Osteoblast (primary cell): ENCODE results near the gene ZFP2. TPM values are rescaled to one million over a fixed set of nuclear protein-coding genes. Genes with fewer than 3 reads are reported as not detected.

Experiments
- DNase-seq: peaks from one replicate; pipeline ENCODE4 v3.0.0; 2011; ENCODE audit warnings: low spot score, mixed read lengths; ENCODE audit not compliant: insufficient read length; ENCODE audit errors: missing footprints
- H2AFZ ChIP-seq: 2 replicates; pipeline ENCODE4 v1.6.0; 2011; ENCODE audit warnings: mild to moderate bottlenecking, low read length
- H3K27ac ChIP-seq: 2 replicates; pipeline ENCODE4 v1.5.1; 2011; ENCODE audit warnings: mild to moderate bottlenecking, low read depth, low read length, moderate library complexity
- H3K27me3 ChIP-seq: 2 replicates; pipeline ENCODE4 v1.6.0; 2012; ENCODE audit warnings: mild to moderate bottlenecking, control low read depth, inconsistent platforms, low read length, moderate library complexity; ENCODE audit not compliant: insufficient read depth
- H3K36me3 ChIP-seq: 2 replicates; pipeline ENCODE4 v1.5.1; 2011; ENCODE audit warnings: mild to moderate bottlenecking, low read length, control low read depth, moderate library complexity; ENCODE audit not compliant: insufficient read depth
- H3K4me1 ChIP-seq: 2 replicates; pipeline ENCODE4 v1.5.1; 2011; ENCODE audit warnings: mild to moderate bottlenecking, low read length, control low read depth, moderate library complexity; ENCODE audit not compliant: insufficient read depth
- H3K4me2 ChIP-seq: 2 replicates; pipeline ENCODE4 v1.6.0; 2011; ENCODE audit warnings: mild to moderate bottlenecking, low read length; ENCODE audit not compliant: insufficient read depth
- H3K4me3 ChIP-seq: fragments of 200-600 bp; sonication (generic); 3 replicates; pipeline ENCODE4 v1.5.1; 2012; ENCODE audit warnings: mild to moderate bottlenecking, low read length, inconsistent platforms; ENCODE audit not compliant: insufficient read depth
- H3K79me2 ChIP-seq: 2 replicates; pipeline ENCODE4 v1.6.0; 2012; ENCODE audit warnings: mild to moderate bottlenecking, low read length, control low read depth, inconsistent platforms; ENCODE audit not compliant: insufficient read depth
- H3K9me3 ChIP-seq: 2 replicates; pipeline ENCODE4 v1.5.1; 2011; ENCODE audit warnings: low read depth, low read length, control low read depth
- H4K20me1 ChIP-seq: 2 replicates; pipeline ENCODE4 v1.6.0; 2012; ENCODE audit warnings: mild to moderate bottlenecking, low read length, control low read depth; ENCODE audit not compliant: insufficient read depth
- CTCF ChIP-seq: IDR thresholded peaks from 2 replicates; pipeline ENCODE4 v1.5.1; 2011; ENCODE audit warnings: mild to moderate bottlenecking, low read depth, low read length, moderate library complexity; ENCODE audit errors: extremely low read depth
- total RNA-seq: library from RNA; depleted of rRNA; stranded (reverse); fragments of >200 nt; gene quantifications from 2 replicates; pipeline ENCODE4 v1.2.3, GENCODE V29; 2012

Gene ZFP2
- 1.2 and 1.4 TPM in 2 replicates for total RNA-seq

- TF ChIP-seq CTCF = no peak
Observed at GRCh38 chr5:178895615-178896571, at the start of gene ZFP2. Gene ZFP2 (plus strand): TSS chr5:178895913. CDS start chr5:178931314, 35,401 bp downstream.

GRCh38 chr5:178849316-178849715, 46.4 kb upstream of the ZFP2 start:
- H3K4me1 ChIP-seq = no peaks in the 10 kb centered on the region
- no peak overlapping the region for H3K4me3 ChIP-seq
- no peak overlapping the region for H3K4me2 ChIP-seq
- H3K36me3 ChIP-seq = no peaks in the 10 kb centered on the region
- no peaks in the 10 kb centered on the region for H3K9me3 ChIP-seq
- H3K27ac ChIP-seq = no peak overlapping the region
- no peak for DNase-seq
- no peaks in the 10 kb centered on the region for H3K27me3 ChIP-seq
- H4K20me1 ChIP-seq = no peaks in the 10 kb centered on the region
- TF ChIP-seq CTCF = no peak
- H3K79me2 ChIP-seq = no peaks in the 10 kb centered on the region
- no peak overlapping the region for H2AFZ ChIP-seq

More at GRCh38 chr5:178895615-178896571, at the start of gene ZFP2:
- DNase-seq = peak; percentile 93
- no peaks in the 10 kb centered on the region for H3K4me1 ChIP-seq
- no peaks in the 10 kb centered on the region for H3K27me3 ChIP-seq
- no peaks in the 10 kb centered on the region for H3K36me3 ChIP-seq
- H2AFZ ChIP-seq = peak within 1 kb of the TSS; percentile 79
- H3K9me3 ChIP-seq = no peaks in the 10 kb centered on the region
- H3K79me2 ChIP-seq = no peaks in the 10 kb centered on the region
- H3K27ac ChIP-seq = no peak within 1 kb of the TSS
- H3K4me3 ChIP-seq = peak within 1 kb of the TSS; percentile 75
- H4K20me1 ChIP-seq = no peaks in the 10 kb centered on the region
- peak within 1 kb of the TSS; percentile 83 for H3K4me2 ChIP-seq

GRCh38 chr5:178851951-178852350, 43.8 kb upstream of the ZFP2 start:
- no peak overlapping the region for H3K4me3 ChIP-seq
- no peak overlapping the region for H3K4me2 ChIP-seq
- no peak for DNase-seq
- H3K27me3 ChIP-seq = no peaks in the 10 kb centered on the region
- no peaks in the 10 kb centered on the region for H3K9me3 ChIP-seq
- no peak for TF ChIP-seq CTCF
- no peak overlapping the region for H2AFZ ChIP-seq
- H3K79me2 ChIP-seq = no peaks in the 10 kb centered on the region
- no peaks in the 10 kb centered on the region for H3K4me1 ChIP-seq
- no peaks in the 10 kb centered on the region for H4K20me1 ChIP-seq
- no peaks in the 10 kb centered on the region for H3K36me3 ChIP-seq
- H3K27ac ChIP-seq = no peak overlapping the region

GRCh38 chr5:178854284-178854683, 41.4 kb upstream of the ZFP2 start:
- Histone ChIP-seq H3K9me3 (no peaks in the 10 kb centered on the region), H3K79me2 (no peaks in the 10 kb centered on the region), H4K20me1 (no peaks in the 10 kb centered on the region), H2AFZ (no peak overlapping the region), H3K4me1 (no peaks in the 10 kb centered on the region), H3K27me3 (no peaks in the 10 kb centered on the region), H3K4me3 (no peak overlapping the region), H3K36me3 (no peaks in the 10 kb centered on the region), H3K27ac (no peak overlapping the region), H3K4me2 (no peak overlapping the region)
- no peak for DNase-seq
- no peak for TF ChIP-seq CTCF
